Measurements from ENCODE around the gene ZFHX3. TPM values are rescaled to one million over a fixed set of nuclear protein-coding genes. Genes with fewer than 3 reads are reported as not detected.

The ZFHX3 gene
- polyA plus RNA-seq, 1 donor from 2014 or later, result 26.4 TPM

GRCh38 chr16:72924537-72924926 lies 123.4 kb downstream of the ZFHX3 start:
- H3K4me3 ChIP-seq (ENCODE audit: low read length), result no peak overlapping the region
- H3K27ac ChIP-seq (ENCODE audit: low read length), result no peak overlapping the region
- no peaks in the 10 kb centered on the region for H3K36me3 ChIP-seq (ENCODE audit: insufficient read depth, low read length)
- H3F3A ChIP-seq (ENCODE audit: insufficient read depth, low read length, poor library complexity, severe bottlenecking), result no peaks in the 10 kb centered on the region
- H4K20me1 ChIP-seq (ENCODE audit: insufficient read depth), result peaks cover 88% of the 10 kb centered on the region
- no peak overlapping the region for H3K4me2 ChIP-seq (ENCODE audit: low read length)
- H3K9ac ChIP-seq (ENCODE audit: low read length), result no peak overlapping the region
- no peaks in the 10 kb centered on the region for H3K9me3 ChIP-seq (ENCODE audit: low read length)
- no peaks in the 10 kb centered on the region for H3K9me2 ChIP-seq (ENCODE audit: insufficient read depth, low read length)
- H3K79me2 ChIP-seq (replicated peaks; ENCODE audit: insufficient read depth, low read length), result peaks cover 98% of the 10 kb centered on the region
- TF ChIP-seq TAF1 (IDR thresholded peaks at IDR 0.05; ENCODE audit: low read depth) (no peak), CTCF (IDR thresholded peaks at IDR 0.05; ENCODE audit: poor library complexity, severe bottlenecking) (no peak), RAD21 (conservative IDR thresholded peaks at IDR 0.05) (no peak), EZH2 (IDR thresholded peaks at IDR 0.05; ENCODE audit: borderline replicate concordance, insufficient read depth, low read length, poor library complexity, severe bottlenecking) (no peak), POLR2AphosphoS5 (IDR thresholded peaks at IDR 0.05) (no peak), EP300 (conservative IDR thresholded peaks at IDR 0.05; ENCODE audit: poor library complexity, severe bottlenecking) (no peak), SMC3 (conservative IDR thresholded peaks at IDR 0.05; ENCODE audit: poor library complexity) (no peak), MXI1 (conservative IDR thresholded peaks at IDR 0.05; ENCODE audit: poor library complexity, severe bottlenecking) (no peak), REST (IDR thresholded peaks at IDR 0.05; ENCODE audit: borderline replicate concordance) (no peak)
- H3K27me3 ChIP-seq (ENCODE audit: insufficient read depth, low read depth, low read length), result no peaks in the 10 kb centered on the region
- H2AFZ ChIP-seq (ENCODE audit: low read depth, low read length), result no peak overlapping the region

GRCh38 chr16:72923757-72924156 lies 124.2 kb downstream of the ZFHX3 start:
- Histone ChIP-seq H3K27me3 (ENCODE audit: insufficient read depth, low read depth, low read length) (no peaks in the 10 kb centered on the region), H4K20me1 (ENCODE audit: insufficient read depth) (peaks cover 81% of the 10 kb centered on the region), H3K36me3 (ENCODE audit: insufficient read depth, low read length) (no peaks in the 10 kb centered on the region), H3K4me2 (ENCODE audit: low read length) (no peak overlapping the region), H3K27ac (ENCODE audit: low read length) (no peak overlapping the region), H3K4me3 (ENCODE audit: low read length) (no peak overlapping the region), H2AFZ (ENCODE audit: low read depth, low read length) (no peak overlapping the region), H3K9me2 (ENCODE audit: insufficient read depth, low read length) (no peaks in the 10 kb centered on the region), H3K9ac (ENCODE audit: low read length) (no peak overlapping the region), H3F3A (ENCODE audit: insufficient read depth, low read length, poor library complexity, severe bottlenecking) (no peaks in the 10 kb centered on the region), H3K9me3 (ENCODE audit: low read length) (no peaks in the 10 kb centered on the region), H3K79me2 (replicated peaks; ENCODE audit: insufficient read depth, low read length) (peaks cover 97% of the 10 kb centered on the region)
- TF ChIP-seq RAD21 (conservative IDR thresholded peaks at IDR 0.05) (no peak), POLR2AphosphoS5 (IDR thresholded peaks at IDR 0.05) (no peak), EZH2 (IDR thresholded peaks at IDR 0.05; ENCODE audit: borderline replicate concordance, insufficient read depth, low read length, poor library complexity, severe bottlenecking) (no peak), TAF1 (IDR thresholded peaks at IDR 0.05; ENCODE audit: low read depth) (no peak), CTCF (IDR thresholded peaks at IDR 0.05; ENCODE audit: poor library complexity, severe bottlenecking) (no peak)

Measured in neural cell (in vitro differentiated cells).